HG03520 (cell line): ENCODE measurements around the gene AIRE.
"Not testable (repeated sequence)": the region's sequence is repeated elsewhere in the genome, so short reads cannot be mapped to it uniquely, and the experiment has no call there.

Experiments
- ATAC-seq: cut with Tn5 transposase; IDR thresholded peaks from one replicate; pipeline ENCODE4 v1.9.1; 2021; ENCODE audit warnings: mild to moderate bottlenecking, moderate library complexity; ENCODE audit not compliant: unreplicated experiment

Gene AIRE

DNA sequence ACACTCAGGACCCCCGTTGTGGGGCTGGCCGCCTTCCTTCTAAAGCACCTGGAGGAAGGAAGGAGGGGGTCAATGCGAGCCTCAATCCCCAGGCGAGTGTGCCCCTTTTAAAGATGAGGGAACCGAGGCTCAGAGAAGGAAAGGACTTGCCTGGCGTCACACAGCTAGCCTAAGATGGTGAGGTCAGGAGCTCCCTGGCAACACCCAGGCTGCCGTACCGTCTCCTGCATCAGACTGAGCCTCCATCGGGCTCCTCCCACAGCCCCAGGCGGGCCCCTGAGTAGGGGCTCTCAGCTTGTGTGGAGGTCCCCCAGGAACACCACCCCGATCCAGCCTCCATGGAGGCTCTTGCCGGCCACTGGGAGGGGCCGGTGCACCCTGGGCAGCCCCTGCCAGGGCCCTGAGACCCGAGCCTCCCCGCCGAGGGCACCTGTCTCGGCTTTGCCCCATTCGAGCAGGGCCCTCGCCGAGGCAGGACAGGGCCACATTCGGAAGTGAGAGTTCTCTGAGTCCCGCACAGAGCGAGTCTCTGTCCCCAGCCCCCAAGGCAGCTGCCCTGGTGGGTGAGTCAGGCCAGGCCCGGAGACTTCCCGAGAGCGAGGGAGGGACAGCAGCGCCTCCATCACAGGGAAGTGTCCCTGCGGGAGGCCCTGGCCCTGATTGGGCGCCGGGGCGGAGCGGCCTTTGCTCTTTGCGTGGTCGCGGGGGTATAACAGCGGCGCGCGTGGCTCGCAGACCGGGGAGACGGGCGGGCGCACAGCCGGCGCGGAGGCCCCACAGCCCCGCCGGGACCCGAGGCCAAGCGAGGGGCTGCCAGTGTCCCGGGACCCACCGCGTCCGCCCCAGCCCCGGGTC, at the start of gene AIRE:
Gene AIRE (plus strand): TSS at position 739 of the 855 bp plus-strand sequence. CDS start 131 bp downstream, outside the sequence.
- ATAC-seq: no peak

DNA sequence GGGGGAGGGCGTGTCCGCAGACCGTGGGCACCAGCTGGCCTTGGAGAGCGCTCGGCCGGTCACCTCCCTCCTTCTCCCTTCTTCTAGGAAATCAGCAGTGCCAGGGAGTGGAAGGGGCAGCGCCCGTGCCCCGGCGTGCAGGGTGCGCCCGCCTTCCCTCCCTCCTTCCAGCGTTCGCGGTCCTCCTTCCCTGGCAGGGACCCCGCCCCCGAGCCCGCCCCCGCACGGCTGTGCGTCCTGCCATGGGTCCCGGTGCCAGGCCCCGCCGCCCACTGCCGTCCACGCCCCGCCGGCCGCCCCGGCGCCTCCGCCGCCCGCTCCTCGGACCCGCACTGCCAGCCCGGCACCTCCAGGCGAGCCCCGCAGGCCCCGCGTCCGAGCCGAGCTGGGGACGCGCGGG, 45.3 kb upstream of the AIRE start:
- not testable (repeated sequence) for ATAC-seq

- not testable (repeated sequence) for ATAC-seq
Measured at GRCh38 chr21:44240842-44241241, 44.8 kb upstream of the AIRE start, which contains the start of gene ICOSLG. TSS of gene ICOSLG (minus strand) at chr21:44240943. CDS start at chr21:44240817, 126 bp downstream.

DNA sequence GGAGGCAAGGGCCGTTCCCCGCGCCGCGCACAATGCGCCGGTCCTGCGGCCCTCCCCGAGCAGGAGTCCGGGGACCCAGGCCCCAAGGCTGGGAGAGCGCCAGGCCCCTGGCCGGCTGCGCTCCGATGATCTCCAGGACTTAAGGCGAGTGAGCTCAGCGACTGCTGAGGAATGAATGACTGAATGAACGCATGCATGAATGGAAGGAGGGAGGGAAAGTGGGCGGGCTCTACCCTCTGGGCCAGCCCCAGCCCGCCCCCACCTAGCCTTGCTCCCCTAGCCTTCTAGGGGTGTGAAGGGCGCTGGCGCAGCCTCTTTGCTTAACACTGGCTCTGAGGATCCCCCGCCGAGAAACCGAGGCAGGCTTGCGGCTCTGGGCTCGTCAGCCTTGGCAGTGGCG, 44.4 kb upstream of the AIRE start:
- ATAC-seq: not testable (repeated sequence)

- peak; percentile 46 for ATAC-seq
Measured at GRCh38 chr21:44243980-44244379, 41.7 kb upstream of the AIRE start.

- not testable (repeated sequence) for ATAC-seq
Measured at GRCh38 chr21:44247904-44248303, 37.8 kb upstream of the AIRE start.

- ATAC-seq: not testable (repeated sequence)
Measured at GRCh38 chr21:44249204-44250037, 36.3 kb upstream of the AIRE start.

- ATAC-seq: no peak
Measured at GRCh38 chr21:44253832-44254710, 31.6 kb upstream of the AIRE start.

DNA sequence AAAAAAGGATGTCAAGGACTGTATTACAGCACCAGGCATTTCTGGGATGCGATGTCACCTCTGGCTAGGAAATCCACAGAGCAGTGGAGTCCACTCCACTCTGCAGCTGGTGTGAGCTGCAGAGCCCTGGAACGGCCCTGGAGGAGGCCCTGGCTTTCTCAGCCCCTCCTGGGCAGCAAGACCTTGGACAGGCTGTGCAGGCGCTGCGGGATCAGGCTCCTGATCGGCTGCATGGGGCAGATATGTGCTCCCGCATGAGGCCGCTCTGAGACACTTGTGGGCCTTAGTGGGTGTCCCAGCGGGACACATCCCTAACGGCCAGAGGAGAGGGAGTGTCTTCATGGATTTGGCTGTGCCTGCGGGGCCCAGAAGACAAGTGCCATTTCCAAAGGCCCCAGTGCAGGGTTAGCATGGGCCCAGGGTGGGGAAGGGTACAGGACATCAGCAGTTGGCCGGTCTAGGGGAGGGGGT, 30.1 kb upstream of the AIRE start:
- ATAC-seq: no peak

DNA sequence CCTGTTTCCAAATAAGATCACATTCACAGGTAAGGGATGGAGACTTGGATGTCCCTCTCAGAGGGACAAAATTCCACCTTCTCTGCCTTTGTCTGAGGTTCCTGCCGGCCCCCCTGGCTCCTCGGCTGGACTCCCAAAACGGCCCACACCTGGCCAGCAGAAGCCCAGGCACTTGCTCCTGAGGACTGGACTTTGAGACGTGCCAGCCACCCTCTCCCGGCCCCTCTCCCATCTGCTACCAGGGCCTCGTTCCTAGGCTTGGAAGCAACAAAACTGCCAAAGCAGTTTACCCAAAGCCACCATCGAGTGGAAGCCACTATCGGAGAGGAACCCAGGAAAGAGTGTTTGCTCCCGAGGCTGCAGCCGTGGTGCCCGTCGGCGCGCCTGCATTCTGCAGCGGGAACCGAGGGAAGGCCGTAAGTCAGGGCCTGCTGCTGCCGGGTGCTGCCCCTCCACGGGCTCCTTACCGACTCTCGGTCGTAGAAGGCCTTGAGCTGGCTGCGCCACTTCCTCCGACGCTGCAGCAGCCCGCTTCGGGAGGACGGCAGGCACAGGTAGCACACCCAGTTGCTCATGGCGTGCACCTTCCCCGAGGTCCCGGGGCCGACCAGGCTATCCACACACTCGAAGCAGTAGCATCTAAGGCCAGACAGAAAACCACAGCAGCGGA, 27.5 kb upstream of the AIRE start:
- no peak for ATAC-seq

GRCh38 chr21:44259082-44259705, 26.5 kb upstream of the AIRE start:
- ATAC-seq: no peak

- ATAC-seq: no peak
Measured at GRCh38 chr21:44260066-44260465, 25.6 kb upstream of the AIRE start.

GRCh38 chr21:44260791-44261631, 24.7 kb upstream of the AIRE start:
- ATAC-seq: no peak

- ATAC-seq: no peak
Measured at GRCh38 chr21:44261675-44262295, 23.9 kb upstream of the AIRE start, which contains the start of gene DNMT3L. TSS of gene DNMT3L (minus strand) at chr21:44261897. CDS start at chr21:44261259, 638 bp downstream.

GRCh38 chr21:44262338-44263056, 23.2 kb upstream of the AIRE start:
- no peak for ATAC-seq

DNA sequence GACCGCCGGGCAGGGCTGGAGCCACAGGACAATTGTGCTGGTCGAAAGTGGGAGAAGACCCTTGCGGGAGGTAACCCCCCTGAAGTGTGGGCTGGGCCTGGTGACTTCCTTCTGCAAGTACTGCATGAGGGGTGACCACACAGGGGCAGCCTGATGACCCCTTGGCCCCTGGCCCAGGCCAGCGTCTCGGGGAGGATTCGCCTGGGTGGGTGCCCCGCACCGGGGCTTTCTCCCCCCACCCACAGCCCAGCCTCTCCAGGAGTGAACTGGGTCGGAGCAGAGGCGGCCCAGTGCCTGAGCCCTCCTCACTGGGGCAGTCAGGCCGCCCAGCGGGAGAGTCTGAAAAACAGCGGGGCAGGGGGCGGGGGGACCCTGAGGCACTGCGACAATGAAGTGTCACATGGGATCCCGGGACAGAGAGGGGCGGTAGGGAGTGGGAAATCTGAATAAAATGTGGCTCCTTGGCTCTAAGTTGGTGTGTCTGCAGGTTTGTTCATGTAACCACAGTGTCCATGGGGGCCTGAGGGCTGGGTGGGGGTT, 22.4 kb upstream of the AIRE start:
- no peak for ATAC-seq

DNA sequence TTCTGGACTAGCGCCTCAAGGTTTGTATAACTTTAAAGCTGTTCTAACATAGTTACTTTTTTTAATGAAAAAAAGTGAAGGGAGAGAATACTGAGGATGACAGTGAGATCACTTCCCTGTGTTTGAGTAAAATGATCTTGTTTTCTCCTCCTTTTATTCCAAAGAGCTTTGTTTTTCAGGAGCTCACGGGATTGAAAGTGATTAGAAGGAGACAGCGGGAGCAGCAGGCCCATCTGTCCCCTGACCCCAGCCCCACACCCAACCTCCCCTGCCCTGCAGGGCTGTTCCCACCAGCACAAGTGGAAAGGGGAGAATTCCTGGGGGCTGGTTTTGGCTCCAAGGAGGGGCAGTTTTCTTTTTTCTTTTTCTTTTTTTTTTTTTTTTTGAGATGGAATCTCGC, 21.9 kb upstream of the AIRE start:
- no peak for ATAC-seq
